GM13977 (cell line): ENCODE results near the gene ANKRD27.

Source experiments
- DNase-seq: peaks from one replicate; pipeline ENCODE4 v3.0.0; 2012; ENCODE audit warnings: low spot score
- in situ Hi-C: fragments of 300-500 bp; cut with MboI; formaldehyde crosslinking; loops from one replicate; pipeline ENCODE4 v1.12.0; 2022; ENCODE audit warnings: low sequenced_read_pairs, low pct_unique_long_range_greater_than_20kb, mixed read lengths, inconsistent platforms; ENCODE audit not compliant: unreplicated experiment
- TF ChIP-seq, protein P1 (sequence below): IDR thresholded peaks from 2 replicates; pipeline ENCODE4 v1.5.1; 2012; ENCODE audit warnings: mild to moderate bottlenecking, control low read depth; ENCODE audit not compliant: insufficient read depth; ENCODE audit errors: extremely low read depth, missing control alignments

Gene ANKRD27

DNA sequence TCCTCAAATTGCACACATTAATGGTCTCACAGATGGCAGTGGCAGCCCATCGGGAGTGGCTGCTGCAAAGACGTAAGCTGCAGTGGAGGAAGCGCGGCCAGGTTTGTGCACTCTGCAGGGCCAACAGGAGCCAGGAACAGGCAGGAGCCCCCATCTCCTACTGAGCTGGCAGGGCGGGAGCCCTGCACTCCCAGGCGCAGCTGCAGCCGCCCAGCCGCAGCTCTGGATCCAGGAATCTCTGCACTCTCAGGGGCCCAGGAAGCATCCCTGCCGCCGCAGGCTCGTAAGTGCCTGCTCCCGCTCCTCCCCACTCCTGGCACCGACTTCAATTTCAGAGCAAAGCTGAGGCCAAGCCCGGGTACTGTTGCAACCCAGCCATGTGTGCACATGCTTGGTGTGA lies 37.5 kb downstream of the ANKRD27 start:
- in situ Hi-C loops = no loop called here
- TF ChIP-seq, protein P1, sequence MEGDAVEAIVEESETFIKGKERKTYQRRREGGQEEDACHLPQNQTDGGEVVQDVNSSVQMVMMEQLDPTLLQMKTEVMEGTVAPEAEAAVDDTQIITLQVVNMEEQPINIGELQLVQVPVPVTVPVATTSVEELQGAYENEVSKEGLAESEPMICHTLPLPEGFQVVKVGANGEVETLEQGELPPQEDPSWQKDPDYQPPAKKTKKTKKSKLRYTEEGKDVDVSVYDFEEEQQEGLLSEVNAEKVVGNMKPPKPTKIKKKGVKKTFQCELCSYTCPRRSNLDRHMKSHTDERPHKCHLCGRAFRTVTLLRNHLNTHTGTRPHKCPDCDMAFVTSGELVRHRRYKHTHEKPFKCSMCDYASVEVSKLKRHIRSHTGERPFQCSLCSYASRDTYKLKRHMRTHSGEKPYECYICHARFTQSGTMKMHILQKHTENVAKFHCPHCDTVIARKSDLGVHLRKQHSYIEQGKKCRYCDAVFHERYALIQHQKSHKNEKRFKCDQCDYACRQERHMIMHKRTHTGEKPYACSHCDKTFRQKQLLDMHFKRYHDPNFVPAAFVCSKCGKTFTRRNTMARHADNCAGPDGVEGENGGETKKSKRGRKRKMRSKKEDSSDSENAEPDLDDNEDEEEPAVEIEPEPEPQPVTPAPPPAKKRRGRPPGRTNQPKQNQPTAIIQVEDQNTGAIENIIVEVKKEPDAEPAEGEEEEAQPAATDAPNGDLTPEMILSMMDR = no peak
- DNase-seq = no peak

DNA sequence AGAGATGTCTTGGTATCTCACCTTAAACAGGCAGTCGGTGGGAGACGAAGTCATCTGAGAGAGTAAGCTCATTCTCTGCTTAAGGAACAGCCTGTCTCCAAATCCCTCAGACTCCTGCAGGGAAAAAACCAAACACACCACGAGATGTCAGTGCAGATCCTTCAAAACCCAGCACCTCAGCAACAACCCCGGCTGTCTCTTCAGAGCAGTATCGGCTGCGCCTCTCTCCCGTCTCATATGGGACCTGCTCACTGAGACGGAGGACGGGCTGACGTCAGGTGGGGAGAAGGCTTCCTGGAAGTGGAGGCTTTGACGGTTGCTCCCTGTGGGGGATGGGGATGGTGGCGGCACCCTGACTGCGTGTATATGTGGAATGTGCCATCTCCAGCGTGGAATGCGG lies 43.6 kb downstream of the ANKRD27 start:
- in situ Hi-C loops = no loop called here
- TF ChIP-seq, protein P1 = no peak
- DNase-seq = no peak

GRCh38 chr19:32630338-32630737 lies 44.6 kb downstream of the ANKRD27 start:
- no peak for DNase-seq
- TF ChIP-seq, protein P1 = no peak
- in situ Hi-C loops = no loop called here

DNA sequence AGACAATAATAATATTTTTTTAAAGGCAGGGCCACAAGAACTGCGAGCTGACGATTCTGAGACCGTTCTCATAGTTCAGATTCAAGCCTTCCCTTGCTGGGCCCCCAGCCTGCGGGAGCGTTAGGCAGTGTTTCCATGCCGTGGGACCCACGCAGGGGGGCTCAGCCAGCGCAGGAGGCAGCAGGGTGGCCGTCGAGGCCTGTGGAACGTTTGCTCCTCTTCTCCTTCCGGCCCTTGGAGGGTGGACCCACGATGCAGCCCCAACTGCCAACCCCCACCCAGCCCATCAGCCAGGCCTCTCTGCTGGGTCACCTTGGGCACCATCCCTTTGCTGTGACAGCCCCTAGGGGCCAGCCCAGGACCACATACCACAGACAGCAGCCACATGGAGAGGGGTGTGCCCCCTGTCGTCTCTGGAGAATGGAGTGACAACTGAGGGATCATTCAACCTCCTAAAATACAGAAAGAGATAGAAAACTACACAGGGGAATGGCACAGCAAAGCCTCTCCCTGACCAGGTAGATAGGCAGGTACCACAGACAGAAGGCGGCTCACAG lies 47.2 kb downstream of the ANKRD27 start:
- DNase-seq = no peak
- in situ Hi-C loops = no loop called here
- TF ChIP-seq, protein P1 = no peak

- in situ Hi-C loops = no loop called here
- TF ChIP-seq, protein P1 = no peak
- DNase-seq = no peak
These were observed 48.0 kb downstream of the ANKRD27 start for GRCh38 chr19:32626969-32627368.

DNA sequence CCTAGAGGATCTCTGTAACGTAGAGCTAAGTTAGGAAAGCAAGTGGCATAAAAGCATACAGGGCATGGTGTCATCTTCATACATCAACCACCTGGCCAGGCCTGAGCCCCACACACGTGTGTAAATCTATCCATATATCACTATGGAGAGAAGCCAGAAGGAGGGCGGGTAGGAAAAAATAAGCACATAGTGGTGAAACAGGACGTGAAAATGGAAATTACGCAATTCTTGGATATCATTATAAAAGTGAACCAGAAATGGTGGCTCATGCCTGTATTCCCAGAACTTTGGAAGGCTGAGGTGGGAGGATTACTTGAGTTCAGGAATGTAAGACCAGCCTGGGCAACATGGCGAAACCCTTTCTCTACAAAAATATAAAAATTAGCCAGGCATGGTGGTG lies 50.6 kb downstream of the ANKRD27 start:
- in situ Hi-C loops = no loop called here
- no peak for DNase-seq
- TF ChIP-seq, protein P1 = no peak

DNA sequence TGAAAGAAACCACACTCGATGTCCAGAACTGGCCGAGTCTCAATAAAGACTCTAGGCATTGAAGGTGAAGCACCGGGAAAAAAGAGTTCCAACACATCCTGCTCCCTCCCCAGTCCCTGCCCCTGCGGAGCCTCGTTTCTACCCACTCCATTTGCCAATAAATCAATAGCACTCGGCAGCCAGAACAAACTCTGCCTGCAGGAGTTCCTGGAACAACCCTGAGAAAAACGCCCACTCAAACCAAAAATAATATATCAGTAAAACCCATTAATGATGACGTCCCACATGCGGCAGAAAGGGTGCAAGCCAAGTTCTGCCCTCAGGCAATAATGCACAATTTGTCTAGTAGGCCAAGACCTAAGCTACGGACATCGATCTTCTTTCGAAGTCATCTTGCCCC lies 53.0 kb downstream of the ANKRD27 start:
- no peak for DNase-seq
- TF ChIP-seq, protein P1 = no peak
- in situ Hi-C loops = no loop called here
